WTC11 (cell line): ENCODE measurements around the gene GNG13. TPM values are rescaled to one million over a fixed set of nuclear protein-coding genes. Genes with fewer than 3 reads are reported as not detected.

ENCODE experiments used
- ATAC-seq: fragments of 200-7000 bp; cut with Tn5 transposase; 2 replicates; pipeline ENCODE4 v1.10.0; 2021; ENCODE audit warnings: mild to moderate bottlenecking, moderate library complexity
- CTCF ChIA-PET: fragments of 300-600 bp; sonication (Branson Sonifier 250); formaldehyde crosslinking; loops from one replicate; lab custom pipeline; 2021; ENCODE audit warnings: antibody characterized with exemption; lab: Charles Lee
- POLR2A ChIA-PET: fragments of 350-600 bp; sonication (Branson Sonifier 250); formaldehyde crosslinking; loops from one replicate; lab custom pipeline; 2021; ENCODE audit warnings: antibody characterized with exemption; lab: Charles Lee
- DNase-seq: peaks from one replicate; pipeline ENCODE4 v3.0.0; 2021; ENCODE audit warnings: low spot score
- H3K27ac Mint-ChIP-seq: 2 replicates; pipeline ENCODE4 v1.8.0; 2021; ENCODE audit warnings: mixed read lengths
- H3K27me3 Mint-ChIP-seq: 2 replicates; pipeline ENCODE4 v1.8.0; 2021; ENCODE audit warnings: low read depth, mild to moderate bottlenecking, moderate library complexity, mixed read lengths
- H3K36me3 Mint-ChIP-seq: 2 replicates; pipeline ENCODE4 v1.8.0; 2021; ENCODE audit warnings: mixed read lengths
- H3K4me1 Mint-ChIP-seq: 2 replicates; pipeline ENCODE4 v1.8.0; 2022; ENCODE audit warnings: mixed read lengths
- H3K4me3 Mint-ChIP-seq: 2 replicates; pipeline ENCODE4 v1.8.0; 2021; ENCODE audit warnings: mild to moderate bottlenecking, moderate library complexity, mixed read lengths
- H3K9me3 Mint-ChIP-seq: 2 replicates; pipeline ENCODE4 v1.8.0; 2021; ENCODE audit warnings: mixed read lengths
- AFF4 ChIP-seq: sonication (generic); formaldehyde crosslinking; IDR thresholded peaks from 2 replicates; pipeline ENCODE4 v1.8.1; 2023; ENCODE audit warnings: mild to moderate bottlenecking, missing genetic modification reagents, borderline replicate concordance
- AR ChIP-seq: fragments of 250-450 bp; sonication (Bioruptor Pico); IDR thresholded peaks from 2 replicates; pipeline ENCODE4 v1.9.0; 2021; ENCODE audit warnings: mild to moderate bottlenecking
- GRHL2 ChIP-seq: fragments of 250-450 bp; sonication (Bioruptor Pico); IDR thresholded peaks from 2 replicates; pipeline ENCODE4 v1.8.0; 2022; ENCODE audit warnings: mild to moderate bottlenecking, moderate library complexity; ENCODE audit not compliant: insufficient replicate concordance, severe bottlenecking
- GTF2I ChIP-seq: fragments of 250-450 bp; sonication (Bioruptor Pico); conservative IDR thresholded peaks from 2 replicates; pipeline ENCODE4 v1.4.0; 2021; ENCODE audit warnings: mild to moderate bottlenecking
- MYBL2 ChIP-seq: sonication (generic); formaldehyde crosslinking; IDR thresholded peaks from 2 replicates; pipeline ENCODE4 v1.8.1; 2023; ENCODE audit warnings: mild to moderate bottlenecking, moderate library complexity, missing genetic modification reagents
- NFYB ChIP-seq: sonication (generic); formaldehyde crosslinking; conservative IDR thresholded peaks from 2 replicates; pipeline ENCODE4 v1.8.0; 2022; ENCODE audit warnings: low read depth, missing genetic modification reagents
- PRRX2 ChIP-seq: fragments of 250-450 bp; sonication (Bioruptor Pico); IDR thresholded peaks from 2 replicates; pipeline ENCODE4 v1.8.0; 2021; ENCODE audit warnings: mild to moderate bottlenecking
- RORB ChIP-seq: fragments of 250-450 bp; sonication (Bioruptor Pico); IDR thresholded peaks from 2 replicates; pipeline ENCODE4 v1.9.0; 2021; ENCODE audit warnings: mild to moderate bottlenecking
- SMAD4 ChIP-seq: sonication (generic); formaldehyde crosslinking; IDR thresholded peaks from 2 replicates; pipeline ENCODE4 v1.8.0; 2022; ENCODE audit warnings: mild to moderate bottlenecking, missing genetic modification reagents
- SOX15 ChIP-seq: fragments of 250-450 bp; sonication (Bioruptor Pico); IDR thresholded peaks from 2 replicates; pipeline ENCODE4 v1.9.0; 2021; ENCODE audit warnings: mild to moderate bottlenecking
- SP1 ChIP-seq: sonication (generic); formaldehyde crosslinking; conservative IDR thresholded peaks from 2 replicates; pipeline ENCODE4 v1.8.1; 2022; ENCODE audit warnings: missing genetic modification reagents
- ZNF396 ChIP-seq: fragments of 250-450 bp; sonication (Bioruptor Pico); IDR thresholded peaks from 2 replicates; pipeline ENCODE4 v1.8.0; 2021; ENCODE audit warnings: mild to moderate bottlenecking, moderate library complexity, borderline replicate concordance
- ZNF423 ChIP-seq: fragments of 250-450 bp; sonication (Bioruptor Pico); IDR thresholded peaks from 2 replicates; pipeline ENCODE4 v2.1.2; 2022; ENCODE audit warnings: mild to moderate bottlenecking, moderate library complexity
- total RNA-seq: library from RNA; stranded (reverse); gene quantifications from 3 replicates; pipeline ENCODE4 v1.2.3, GENCODE V29; 2021
- TF ChIP-seq, protein P1 (sequence below): sonication (generic); formaldehyde crosslinking; IDR thresholded peaks from 2 replicates; pipeline ENCODE4 v1.8.0; 2022; ENCODE audit warnings: mild to moderate bottlenecking, missing genetic modification reagents
- TF ChIP-seq, protein P2 (sequence below): fragments of 250-450 bp; sonication (Bioruptor Pico); IDR thresholded peaks from 2 replicates; pipeline ENCODE4 v1.9.0; 2021; ENCODE audit warnings: mild to moderate bottlenecking
- TF ChIP-seq, protein P3 (sequence below): sonication (generic); formaldehyde crosslinking; IDR thresholded peaks from 2 replicates; pipeline ENCODE4 v1.8.1; 2023; ENCODE audit warnings: mild to moderate bottlenecking, missing genetic modification reagents, moderate library complexity
- TF ChIP-seq, protein P4 (sequence below): sonication (generic); formaldehyde crosslinking; IDR thresholded peaks from 2 replicates; pipeline ENCODE4 v1.8.0; 2022; ENCODE audit warnings: mild to moderate bottlenecking, missing genetic modification reagents
- TF ChIP-seq, protein P5 (sequence below): fragments of 250-450 bp; sonication (Bioruptor Pico); IDR thresholded peaks from 2 replicates; pipeline ENCODE4 v2.1.2; 2022; ENCODE audit warnings: mild to moderate bottlenecking, moderate library complexity
- TF ChIP-seq, protein P6 (sequence below): sonication (generic); formaldehyde crosslinking; IDR thresholded peaks from 2 replicates; pipeline ENCODE4 v1.8.0; 2023; ENCODE audit warnings: mild to moderate bottlenecking, missing genetic modification reagents

Gene GNG13
- total RNA-seq, 1 experiment from 2014 or later: not detected

DNA sequence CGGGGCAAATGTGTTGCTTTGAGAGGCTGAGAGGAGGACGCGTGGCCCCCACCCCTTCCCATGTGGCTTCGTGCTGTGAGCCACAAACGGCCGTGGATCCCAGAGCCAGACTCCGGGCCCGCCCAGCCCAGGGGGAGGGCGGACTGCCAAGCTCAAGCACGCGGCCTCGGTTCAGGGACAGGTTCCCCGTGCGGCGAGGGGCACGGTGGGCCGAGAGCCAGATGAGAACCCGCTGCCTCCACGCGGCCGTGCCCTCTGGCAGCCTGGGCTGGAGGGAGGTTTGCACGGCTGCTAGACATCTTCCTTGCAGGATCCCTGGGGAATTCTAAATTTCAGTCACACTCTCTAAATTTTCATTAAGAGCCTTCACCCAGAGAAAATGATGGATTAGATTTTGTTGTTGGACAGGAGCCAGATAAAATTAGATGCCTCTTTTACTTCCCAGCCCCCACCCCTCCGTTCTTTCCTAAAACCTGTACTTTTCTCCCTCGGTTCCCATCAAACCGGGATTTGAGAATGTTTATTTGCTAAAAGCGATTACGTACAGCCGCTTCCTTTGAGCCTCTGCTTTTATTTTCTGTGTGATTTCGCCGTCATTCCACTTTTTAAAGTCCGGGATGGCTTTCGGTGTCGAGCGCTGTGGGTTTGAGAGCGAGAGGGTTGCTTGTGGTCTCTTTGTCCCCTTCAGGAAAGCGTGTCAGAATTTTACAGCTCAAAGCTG lies 25.0 kb upstream of the GNG13 start:
- ChIA-PET POLR2A (no interaction called here), CTCF (interaction anchor here (7.8 kb wide), 1 partner anchor 231 kb away, joined by 31 read pairs; no protein-coding TSS in a partner anchor)
- ATAC-seq (no peak), DNase-seq (no peak)
- Mint-ChIP-seq H3K27me3 (no peaks in the 10 kb centered on the region), H3K36me3 (no peaks in the 10 kb centered on the region), H3K4me3 (no peak overlapping the region), H3K4me1 (peaks cover 4% of the 10 kb centered on the region), H3K9me3 (no peaks in the 10 kb centered on the region), H3K27ac (no peak overlapping the region; the same call in 1 of the 2 replicates)
- TF ChIP-seq GTF2I (CRISPR knock-in tag): no peak
- TF ChIP-seq, protein P1, sequence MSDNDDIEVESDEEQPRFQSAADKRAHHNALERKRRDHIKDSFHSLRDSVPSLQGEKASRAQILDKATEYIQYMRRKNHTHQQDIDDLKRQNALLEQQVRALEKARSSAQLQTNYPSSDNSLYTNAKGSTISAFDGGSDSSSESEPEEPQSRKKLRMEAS: no peak
- no peak for TF ChIP-seq PRRX2 (CRISPR knock-in tag)
- TF ChIP-seq SMAD4 (CRISPR knock-in tag): no peak
- TF ChIP-seq, protein P2, sequence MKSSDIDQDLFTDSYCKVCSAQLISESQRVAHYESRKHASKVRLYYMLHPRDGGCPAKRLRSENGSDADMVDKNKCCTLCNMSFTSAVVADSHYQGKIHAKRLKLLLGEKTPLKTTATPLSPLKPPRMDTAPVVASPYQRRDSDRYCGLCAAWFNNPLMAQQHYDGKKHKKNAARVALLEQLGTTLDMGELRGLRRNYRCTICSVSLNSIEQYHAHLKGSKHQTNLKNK (CRISPR knock-in tag): no peak
- TF ChIP-seq, protein P3, sequence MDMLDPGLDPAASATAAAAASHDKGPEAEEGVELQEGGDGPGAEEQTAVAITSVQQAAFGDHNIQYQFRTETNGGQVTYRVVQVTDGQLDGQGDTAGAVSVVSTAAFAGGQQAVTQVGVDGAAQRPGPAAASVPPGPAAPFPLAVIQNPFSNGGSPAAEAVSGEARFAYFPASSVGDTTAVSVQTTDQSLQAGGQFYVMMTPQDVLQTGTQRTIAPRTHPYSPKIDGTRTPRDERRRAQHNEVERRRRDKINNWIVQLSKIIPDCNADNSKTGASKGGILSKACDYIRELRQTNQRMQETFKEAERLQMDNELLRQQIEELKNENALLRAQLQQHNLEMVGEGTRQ (CRISPR knock-in tag): no peak

- POLR2A ChIA-PET: no interaction called here
- no peak for ATAC-seq
- H3K27ac Mint-ChIP-seq: no peak overlapping the region
- peaks cover 4% of the 10 kb centered on the region for H3K4me1 Mint-ChIP-seq
- H3K27me3 Mint-ChIP-seq: no peaks in the 10 kb centered on the region; the same call in 1 of the 2 replicates
- CTCF ChIA-PET: interaction anchor here (0.6 to 7.8 kb wide), 3 partner anchors 54 to 279 kb away, joined by 3 to 31 read pairs (median 3); no protein-coding TSS in a partner anchor
- TF ChIP-seq, protein P4, sequence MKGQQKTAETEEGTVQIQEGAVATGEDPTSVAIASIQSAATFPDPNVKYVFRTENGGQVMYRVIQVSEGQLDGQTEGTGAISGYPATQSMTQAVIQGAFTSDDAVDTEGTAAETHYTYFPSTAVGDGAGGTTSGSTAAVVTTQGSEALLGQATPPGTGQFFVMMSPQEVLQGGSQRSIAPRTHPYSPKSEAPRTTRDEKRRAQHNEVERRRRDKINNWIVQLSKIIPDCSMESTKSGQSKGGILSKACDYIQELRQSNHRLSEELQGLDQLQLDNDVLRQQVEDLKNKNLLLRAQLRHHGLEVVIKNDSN (CRISPR knock-in tag): no peak
- TF ChIP-seq NFYB (CRISPR knock-in tag) (no peak), RORB (CRISPR knock-in tag) (no peak), AR (CRISPR knock-in tag) (no peak), GRHL2 (CRISPR knock-in tag) (no peak), SOX15 (CRISPR knock-in tag) (no peak), ZNF423 (CRISPR knock-in tag) (no peak), AFF4 (CRISPR knock-in tag) (no peak), MYBL2 (CRISPR knock-in tag) (no peak), SP1 (no peak), ZNF396 (CRISPR knock-in tag) (no peak)
- TF ChIP-seq, protein P3 (CRISPR knock-in tag): no peak
- TF ChIP-seq, protein P5, sequence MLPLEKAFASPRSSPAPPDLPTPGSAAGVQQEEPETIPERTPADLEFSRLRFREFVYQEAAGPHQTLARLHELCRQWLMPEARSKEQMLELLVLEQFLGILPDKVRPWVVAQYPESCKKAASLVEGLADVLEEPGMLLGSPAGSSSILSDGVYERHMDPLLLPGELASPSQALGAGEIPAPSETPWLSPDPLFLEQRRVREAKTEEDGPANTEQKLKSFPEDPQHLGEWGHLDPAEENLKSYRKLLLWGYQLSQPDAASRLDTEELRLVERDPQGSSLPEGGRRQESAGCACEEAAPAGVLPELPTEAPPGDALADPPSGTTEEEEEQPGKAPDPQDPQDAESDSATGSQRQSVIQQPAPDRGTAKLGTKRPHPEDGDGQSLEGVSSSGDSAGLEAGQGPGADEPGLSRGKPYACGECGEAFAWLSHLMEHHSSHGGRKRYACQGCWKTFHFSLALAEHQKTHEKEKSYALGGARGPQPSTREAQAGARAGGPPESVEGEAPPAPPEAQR: no peak
- TF ChIP-seq, protein P6, sequence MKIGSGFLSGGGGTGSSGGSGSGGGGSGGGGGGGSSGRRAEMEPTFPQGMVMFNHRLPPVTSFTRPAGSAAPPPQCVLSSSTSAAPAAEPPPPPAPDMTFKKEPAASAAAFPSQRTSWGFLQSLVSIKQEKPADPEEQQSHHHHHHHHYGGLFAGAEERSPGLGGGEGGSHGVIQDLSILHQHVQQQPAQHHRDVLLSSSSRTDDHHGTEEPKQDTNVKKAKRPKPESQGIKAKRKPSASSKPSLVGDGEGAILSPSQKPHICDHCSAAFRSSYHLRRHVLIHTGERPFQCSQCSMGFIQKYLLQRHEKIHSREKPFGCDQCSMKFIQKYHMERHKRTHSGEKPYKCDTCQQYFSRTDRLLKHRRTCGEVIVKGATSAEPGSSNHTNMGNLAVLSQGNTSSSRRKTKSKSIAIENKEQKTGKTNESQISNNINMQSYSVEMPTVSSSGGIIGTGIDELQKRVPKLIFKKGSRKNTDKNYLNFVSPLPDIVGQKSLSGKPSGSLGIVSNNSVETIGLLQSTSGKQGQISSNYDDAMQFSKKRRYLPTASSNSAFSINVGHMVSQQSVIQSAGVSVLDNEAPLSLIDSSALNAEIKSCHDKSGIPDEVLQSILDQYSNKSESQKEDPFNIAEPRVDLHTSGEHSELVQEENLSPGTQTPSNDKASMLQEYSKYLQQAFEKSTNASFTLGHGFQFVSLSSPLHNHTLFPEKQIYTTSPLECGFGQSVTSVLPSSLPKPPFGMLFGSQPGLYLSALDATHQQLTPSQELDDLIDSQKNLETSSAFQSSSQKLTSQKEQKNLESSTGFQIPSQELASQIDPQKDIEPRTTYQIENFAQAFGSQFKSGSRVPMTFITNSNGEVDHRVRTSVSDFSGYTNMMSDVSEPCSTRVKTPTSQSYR (CRISPR knock-in tag): no peak
- TF ChIP-seq, protein P2 (CRISPR knock-in tag): no peak
- no peak for DNase-seq
- no peaks in the 10 kb centered on the region for H3K9me3 Mint-ChIP-seq
- no peaks in the 10 kb centered on the region for H3K36me3 Mint-ChIP-seq
- no peak overlapping the region for H3K4me3 Mint-ChIP-seq
These were observed 24.1 kb upstream of the GNG13 start for GRCh38 chr16:824601-825000.
